GM19240 (cell line): ENCODE data around the gene PIK3IP1.
"Not testable (repeated sequence)": the region's sequence is repeated elsewhere in the genome, so short reads cannot be mapped to it uniquely, and the experiment has no call there.

Source experiments
- DNase-seq: peaks from one replicate; pipeline ENCODE4 v3.0.0; 2011; ENCODE audit warnings: low spot score; ENCODE audit not compliant: insufficient read length

PIK3IP1 gene

GRCh38 chr22:31250740-31251600 lies 41.3 kb downstream of the PIK3IP1 start:
- DNase-seq = no peak

GRCh38 chr22:31248965-31249958 lies 43.0 kb downstream of the PIK3IP1 start:
- DNase-seq = no peak

DNA sequence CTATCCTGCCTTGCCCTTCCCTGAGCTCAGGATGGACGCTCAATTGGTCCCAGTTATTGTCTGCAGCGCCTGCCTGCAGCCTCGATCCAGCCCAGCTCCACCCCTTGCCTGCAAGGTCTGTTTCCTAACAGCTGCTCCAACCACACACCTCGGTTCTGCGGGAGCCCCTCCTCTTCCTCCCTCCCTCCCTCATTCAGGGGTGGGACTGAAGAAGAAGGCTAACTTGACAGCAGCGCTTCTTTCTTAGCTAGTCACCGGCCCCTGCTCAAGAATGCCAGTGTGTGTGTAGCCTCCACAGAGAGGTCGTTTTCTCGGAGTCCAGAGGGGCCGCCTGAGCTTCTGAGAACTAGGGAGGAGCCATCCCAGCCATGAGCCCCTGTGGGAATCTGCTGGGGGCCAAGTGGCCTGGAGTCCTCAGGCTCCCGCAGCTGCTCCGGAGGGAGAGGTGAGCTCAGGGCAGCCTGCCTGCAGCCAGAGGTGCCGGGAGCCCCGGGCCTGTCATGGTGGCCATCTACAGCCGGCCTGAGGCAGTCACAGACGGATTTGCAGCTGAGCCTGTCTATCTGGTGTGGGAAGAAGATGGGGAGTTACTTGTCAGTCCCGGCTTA lies 44.0 kb downstream of the PIK3IP1 start:
- DNase-seq = no peak

- DNase-seq = no peak
These were observed 44.6 kb downstream of the PIK3IP1 start for GRCh38 chr22:31247726-31248125.

GRCh38 chr22:31246687-31247086 lies 45.6 kb downstream of the PIK3IP1 start:
- no peak for DNase-seq

DNA sequence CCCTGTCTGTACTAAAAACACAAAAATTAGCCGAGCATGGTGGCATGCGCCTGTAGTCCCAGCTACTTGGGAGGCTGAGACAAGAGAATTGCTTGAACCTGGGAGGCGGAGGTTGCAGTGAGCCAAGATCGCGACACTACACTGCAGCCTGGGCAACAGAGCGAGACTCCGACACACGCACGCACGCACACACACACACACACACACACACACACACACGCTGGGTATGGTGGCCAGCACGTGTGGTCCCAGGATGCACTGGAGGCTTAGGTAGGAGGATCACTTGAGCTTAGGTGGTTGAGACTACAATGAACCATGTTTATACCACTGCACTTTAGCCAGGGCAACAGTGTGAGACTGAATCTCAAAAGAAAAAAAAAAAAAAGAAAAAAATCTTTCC lies 46.3 kb downstream of the PIK3IP1 start:
- not testable (repeated sequence) for DNase-seq

DNA sequence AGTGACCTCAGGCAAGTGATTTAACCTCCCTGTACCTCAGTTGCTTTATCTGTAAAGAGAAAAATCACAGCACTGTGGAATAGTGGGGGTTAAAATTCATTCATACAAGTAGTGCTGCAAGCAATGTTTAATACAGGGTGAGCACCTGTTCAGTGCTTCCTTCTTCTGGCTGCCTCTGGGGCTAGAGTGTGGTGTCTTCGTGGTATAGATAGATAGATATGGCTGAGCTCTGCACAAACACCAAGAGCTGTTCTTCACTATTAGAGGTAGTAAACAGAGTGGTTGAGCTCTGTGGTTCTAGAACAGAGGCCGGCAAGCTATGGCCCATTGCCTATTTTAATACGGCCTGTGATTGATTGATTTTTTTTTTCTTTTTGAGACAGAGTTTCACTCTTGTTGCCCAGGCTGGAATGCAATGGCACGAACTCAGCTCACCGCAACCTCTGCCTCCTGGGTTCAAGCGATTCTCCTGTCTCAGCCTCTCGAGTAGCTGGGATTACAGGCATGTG lies 47.3 kb downstream of the PIK3IP1 start:
- DNase-seq = no peak

DNA sequence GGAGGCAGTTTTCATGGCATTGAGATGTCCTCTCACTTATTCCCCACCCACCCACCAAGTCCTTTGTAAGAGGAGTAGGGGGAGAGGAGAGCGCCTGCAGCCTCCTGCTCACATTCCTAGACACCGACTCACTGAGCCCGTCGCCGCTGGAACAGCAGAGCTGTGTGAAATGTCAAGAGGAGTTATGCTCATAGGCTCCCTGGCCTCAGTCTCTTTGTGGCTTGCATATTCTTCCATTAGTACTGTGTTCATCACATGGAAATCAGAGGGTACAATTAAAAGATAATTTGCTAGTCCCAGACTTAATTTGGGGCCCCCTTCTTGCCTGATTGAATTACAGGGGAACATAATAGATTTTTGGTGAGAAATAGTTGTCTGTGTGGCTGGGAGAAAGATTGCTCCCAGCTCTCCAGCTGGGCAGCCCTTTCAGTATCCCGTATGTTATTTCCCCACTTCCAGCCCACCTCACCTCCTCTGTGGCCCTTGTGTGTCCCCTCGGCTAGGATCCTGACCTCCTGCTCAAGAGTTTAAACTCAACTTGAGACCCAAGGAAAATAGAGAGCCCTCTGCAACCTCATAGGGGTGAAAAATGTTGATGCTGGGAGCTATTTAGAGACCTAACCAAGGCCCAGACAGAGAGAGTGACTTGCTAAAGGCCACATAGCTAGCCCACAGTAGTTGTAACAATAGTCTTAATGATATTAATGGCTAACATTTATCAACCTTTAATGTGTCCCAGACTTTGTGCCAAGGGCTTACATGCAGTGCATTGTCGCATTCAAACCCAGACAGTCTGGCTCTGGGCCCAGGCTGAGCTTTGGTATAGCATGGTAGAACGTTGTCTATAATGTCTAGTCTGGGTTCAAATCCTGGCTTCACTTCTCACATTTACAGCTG lies 48.0 kb downstream of the PIK3IP1 start:
- DNase-seq = no peak

DNA sequence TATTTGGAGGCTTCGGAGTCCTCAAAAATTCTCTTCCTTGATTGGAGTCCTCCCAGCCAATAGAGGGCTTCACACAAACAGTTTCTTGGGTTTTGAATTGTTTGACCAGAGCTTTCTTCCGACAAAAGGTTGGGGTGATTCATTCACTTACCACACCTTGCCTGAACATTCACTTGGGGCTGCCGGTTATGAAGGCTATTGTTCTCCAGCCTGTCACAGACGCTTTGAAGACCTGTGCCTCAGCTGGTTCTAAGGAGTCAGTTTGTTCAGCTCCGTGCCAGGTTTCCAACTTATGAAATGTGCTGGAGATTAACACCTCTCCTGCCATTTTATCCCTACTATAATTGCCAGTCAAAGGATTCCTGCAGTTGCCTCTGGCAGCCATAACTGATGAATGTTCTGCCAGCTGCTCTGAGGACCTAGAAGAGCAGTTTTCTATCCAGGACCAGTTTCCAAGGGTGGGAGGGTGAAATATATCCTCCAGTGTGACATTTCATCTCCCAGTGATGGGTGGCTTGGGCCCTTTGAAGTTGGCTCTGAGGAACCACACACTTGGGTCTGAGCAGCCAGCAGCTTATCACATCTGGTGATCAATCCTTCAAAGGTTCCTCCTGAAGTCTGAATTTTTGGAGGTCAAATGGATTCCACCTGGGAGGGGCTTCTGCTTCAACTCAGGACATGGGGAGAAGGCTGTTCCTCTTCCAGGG lies 48.8 kb downstream of the PIK3IP1 start:
- no peak for DNase-seq

- DNase-seq = no peak
These were observed 50.4 kb downstream of the PIK3IP1 start for GRCh38 chr22:31241936-31242335.

DNA sequence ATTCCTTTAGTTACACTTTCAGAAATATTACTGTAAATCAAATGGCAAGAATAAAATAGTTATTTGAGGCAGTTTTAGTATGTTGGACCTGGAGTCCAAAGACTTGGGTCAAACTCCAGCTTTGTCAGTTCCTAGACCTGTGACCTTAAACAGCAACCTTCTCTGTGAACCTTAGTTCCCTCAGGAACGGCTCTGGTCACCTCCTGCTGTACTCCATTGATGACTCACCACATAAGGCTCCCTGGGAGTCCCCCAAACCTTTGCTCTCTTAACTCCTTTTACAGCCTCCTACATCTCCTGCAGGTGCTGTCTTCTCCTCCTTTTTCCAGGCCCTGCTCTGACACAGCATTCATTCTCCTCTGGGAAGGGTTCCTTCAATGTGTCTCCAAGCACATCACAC lies 51.1 kb downstream of the PIK3IP1 start:
- DNase-seq = no peak

- no peak for DNase-seq
These were observed 52.4 kb downstream of the PIK3IP1 start for GRCh38 chr22:31239771-31240370.

GRCh38 chr22:31238057-31238456 lies 54.2 kb downstream of the PIK3IP1 start:
- DNase-seq = peak; percentile 38

DNA sequence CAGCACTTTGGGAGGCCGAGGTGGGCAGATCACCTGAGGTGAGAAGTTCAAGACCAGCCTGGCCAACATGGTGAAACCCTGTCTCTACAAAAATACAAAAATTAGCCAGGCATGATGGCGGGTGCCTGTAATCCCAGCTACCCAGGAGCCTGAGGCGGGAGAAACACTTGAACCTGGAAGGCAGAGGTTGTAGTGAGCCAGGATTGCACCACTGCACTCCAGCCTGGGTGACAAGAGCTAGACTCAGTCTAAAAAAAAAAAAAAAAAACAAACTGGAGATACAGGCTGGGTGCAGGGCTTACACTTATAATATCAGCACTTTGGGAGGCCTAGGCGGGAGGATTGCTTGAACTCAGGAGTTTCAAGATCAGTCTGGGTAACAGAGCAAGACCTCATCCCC lies 56.2 kb downstream of the PIK3IP1 start:
- DNase-seq = not testable (repeated sequence)

DNA sequence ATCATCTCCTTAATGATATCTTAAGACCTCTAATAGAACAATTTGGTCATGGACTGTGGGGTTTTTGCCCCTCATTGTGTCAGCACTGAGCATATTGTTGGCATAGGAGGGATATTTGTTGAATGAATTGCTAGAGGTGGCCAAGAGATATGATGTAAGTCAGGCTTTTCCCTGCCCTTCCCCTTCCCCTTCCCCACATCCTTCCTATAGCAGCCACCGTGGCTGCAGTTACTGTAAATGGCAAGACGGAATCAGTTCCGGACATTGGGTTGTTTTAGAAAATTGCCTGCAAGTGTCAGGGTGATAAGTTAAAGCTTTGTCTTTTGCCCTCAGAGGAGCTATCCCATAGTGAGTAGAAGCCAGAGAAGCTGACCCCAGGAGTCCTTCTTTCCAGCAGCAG lies 57.2 kb downstream of the PIK3IP1 start:
- no peak for DNase-seq

- DNase-seq = no peak
These were observed 59.3 kb downstream of the PIK3IP1 start for GRCh38 chr22:31233001-31233400.
